SHP77 (cell line): ENCODE data around the gene PIP5K1C.

ENCODE experiments used
- DNase-seq, 2 experiments: peaks; one replicate each; lab custom pipeline; 2025; lab: John Stamatoyannopoulos, UW

Gene PIP5K1C, protein sequence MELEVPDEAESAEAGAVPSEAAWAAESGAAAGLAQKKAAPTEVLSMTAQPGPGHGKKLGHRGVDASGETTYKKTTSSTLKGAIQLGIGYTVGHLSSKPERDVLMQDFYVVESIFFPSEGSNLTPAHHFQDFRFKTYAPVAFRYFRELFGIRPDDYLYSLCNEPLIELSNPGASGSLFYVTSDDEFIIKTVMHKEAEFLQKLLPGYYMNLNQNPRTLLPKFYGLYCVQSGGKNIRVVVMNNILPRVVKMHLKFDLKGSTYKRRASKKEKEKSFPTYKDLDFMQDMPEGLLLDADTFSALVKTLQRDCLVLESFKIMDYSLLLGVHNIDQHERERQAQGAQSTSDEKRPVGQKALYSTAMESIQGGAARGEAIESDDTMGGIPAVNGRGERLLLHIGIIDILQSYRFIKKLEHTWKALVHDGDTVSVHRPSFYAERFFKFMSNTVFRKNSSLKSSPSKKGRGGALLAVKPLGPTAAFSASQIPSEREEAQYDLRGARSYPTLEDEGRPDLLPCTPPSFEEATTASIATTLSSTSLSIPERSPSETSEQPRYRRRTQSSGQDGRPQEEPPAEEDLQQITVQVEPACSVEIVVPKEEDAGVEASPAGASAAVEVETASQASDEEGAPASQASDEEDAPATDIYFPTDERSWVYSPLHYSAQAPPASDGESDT

DNA sequence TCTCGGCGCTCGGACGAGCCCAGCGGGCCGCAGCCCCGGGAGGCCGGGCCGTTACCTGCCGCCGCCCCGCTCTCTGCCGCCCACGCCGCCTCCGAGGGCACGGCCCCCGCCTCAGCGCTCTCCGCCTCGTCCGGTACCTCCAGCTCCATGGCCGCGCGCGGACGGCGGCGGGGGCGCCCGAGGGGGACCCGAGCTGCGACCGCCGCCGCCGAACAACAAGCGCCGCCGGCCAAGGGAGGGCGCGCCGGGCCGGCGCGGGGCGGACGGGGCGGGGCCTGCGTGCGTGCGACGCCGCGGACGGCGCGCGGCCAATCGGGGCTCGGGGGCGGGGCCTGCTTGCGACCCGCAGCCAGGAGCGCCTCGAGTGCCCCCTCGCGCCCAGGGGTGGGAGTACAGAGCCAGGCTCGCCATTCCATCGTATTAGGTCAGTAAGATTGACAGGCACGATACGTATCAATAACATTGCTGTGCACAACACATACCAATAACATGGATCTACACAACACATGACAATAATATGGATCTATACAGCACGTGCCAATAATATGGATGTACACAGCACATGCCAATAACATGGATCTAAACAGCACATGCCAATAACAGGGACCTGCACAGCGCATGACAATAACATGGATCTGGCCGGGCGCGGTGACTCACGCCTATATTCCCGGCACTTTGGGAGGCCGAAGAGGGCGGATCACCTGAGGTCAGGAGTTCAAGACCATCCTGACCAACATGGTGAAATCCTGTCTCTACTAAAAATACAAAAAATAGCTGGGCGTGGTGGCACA is at the start of gene PIP5K1C:
Gene PIP5K1C, minus strand, starts transcription at position 227 of the 791 bp plus-strand sequence. Its CDS starts 78 bp downstream, at position 149.
- DNase-seq, result peak; percentile 76 to 80

DNA sequence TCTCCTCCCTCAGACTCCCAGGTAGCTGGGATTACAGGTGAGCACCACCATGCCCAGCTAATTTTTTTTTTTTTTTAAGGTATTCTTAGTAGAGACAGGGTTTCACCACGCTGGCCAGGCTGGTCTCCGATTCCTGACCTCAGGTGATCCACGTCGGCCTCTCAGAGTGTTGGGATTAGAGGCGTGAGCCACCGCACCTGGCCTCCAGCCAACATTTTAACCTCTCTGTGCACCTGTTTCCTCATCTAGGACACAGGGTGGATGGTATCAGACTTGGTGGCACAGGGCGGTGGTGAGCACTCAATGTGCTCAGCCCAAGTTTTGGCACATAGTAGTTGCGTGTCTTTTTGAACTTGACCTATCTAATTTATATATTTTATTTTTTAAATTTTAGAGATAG is 48.7 kb upstream of the PIP5K1C start:
- DNase-seq, result peak; percentile 8 to 14

DNA sequence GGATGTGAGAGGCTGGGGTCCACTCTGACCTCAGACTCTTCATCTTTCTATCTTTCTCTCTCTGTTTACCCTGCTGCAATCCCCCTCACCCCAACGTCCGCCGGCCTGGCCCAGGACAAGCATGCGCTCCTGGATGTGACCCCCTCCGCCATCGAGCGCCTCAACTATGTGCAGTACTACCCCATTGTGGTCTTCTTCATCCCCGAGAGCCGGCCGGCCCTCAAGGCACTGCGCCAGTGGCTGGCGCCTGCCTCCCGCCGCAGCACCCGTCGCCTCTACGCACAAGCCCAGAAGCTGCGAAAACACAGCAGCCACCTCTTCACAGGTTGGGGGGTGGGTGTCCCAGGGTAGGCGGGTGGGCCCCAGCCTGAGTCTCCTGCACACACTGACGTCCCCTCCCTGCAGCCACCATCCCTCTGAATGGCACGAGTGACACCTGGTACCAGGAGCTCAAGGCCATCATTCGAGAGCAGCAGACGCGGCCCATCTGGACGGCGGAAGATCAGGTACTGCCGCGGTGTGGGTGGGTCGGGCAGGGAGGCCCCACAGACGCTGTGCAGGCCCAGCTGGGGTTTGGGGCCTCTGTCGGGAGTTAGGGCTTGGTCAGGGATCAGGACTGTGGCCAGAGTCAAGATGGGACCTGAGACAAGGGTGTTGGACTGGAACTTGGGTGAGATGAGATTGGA is 46.2 kb upstream of the PIP5K1C start:
- no peak for DNase-seq

DNA sequence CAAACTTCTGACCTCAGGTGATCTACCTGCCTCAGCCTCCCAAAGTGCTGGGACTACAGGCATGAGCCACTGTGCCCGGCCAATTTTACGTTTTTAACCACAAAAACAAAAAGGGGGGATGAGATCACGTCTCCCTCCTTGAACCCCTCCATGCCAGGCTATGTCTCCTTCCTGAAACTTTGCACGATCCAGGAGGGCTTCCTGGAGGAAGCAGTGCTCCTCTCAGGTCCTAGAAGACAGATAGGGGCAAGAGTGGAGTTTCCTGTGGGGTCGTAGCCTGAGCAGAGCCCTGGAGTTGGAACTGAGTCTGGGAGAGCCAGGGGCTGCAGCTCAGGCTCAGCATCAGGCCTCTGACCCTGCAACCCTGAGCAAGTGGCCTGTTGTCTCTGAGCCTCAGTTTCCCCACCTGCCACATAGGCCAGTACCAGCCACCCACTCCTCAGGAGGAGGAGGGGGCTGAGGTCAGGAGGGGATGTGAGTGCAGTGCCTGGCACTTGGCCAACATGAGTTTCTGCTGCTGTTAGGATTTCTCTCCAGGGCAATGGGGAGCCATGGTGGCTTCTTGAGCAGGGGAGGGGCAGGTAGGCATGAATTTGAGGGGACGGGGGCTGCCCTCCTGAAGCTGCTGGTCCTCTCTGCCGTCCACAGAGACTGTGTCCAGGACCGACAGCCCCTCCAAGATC is 45.2 kb upstream of the PIP5K1C start:
- no peak for DNase-seq

DNA sequence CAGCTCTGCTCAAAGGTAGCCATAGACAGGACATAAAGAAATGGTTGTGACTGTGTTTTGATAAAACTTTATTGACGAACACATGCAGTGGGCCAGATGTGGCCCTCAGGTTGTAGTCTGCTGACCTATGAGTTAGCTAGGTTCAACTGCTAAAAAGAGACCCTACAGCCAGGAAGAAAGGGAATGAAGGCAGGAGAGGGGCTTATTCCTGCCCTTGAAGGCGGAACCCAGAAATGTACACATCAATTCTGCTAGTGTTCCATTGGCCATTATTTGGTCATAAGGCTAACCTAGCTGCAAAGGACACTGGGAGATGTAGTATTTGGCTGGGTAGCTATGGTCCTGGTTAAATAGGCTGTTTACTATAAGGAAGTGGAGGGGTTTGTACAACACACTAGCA is 43.2 kb upstream of the PIP5K1C start:
- no peak for DNase-seq

DNA sequence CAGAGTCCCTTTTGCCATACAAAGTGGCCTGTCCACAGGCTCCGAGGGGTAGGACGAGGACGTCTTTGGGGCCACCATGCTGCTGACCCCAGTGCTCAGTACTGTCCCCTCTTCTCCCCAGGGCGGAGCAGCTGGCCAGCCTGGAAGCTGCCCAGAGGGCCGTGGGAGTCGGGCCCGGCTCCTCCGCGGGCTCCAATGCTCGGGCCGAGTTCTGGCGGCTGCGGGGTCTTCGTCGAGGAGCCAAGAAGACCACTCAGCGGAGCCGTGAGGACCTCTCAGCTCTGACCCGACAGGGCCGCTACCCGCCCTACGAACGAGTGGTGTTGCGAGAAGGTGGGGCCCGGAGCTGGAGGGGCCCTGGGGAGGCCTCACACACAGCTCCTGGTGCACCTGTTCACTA is 40.2 kb upstream of the PIP5K1C start:
- no peak for DNase-seq

DNA sequence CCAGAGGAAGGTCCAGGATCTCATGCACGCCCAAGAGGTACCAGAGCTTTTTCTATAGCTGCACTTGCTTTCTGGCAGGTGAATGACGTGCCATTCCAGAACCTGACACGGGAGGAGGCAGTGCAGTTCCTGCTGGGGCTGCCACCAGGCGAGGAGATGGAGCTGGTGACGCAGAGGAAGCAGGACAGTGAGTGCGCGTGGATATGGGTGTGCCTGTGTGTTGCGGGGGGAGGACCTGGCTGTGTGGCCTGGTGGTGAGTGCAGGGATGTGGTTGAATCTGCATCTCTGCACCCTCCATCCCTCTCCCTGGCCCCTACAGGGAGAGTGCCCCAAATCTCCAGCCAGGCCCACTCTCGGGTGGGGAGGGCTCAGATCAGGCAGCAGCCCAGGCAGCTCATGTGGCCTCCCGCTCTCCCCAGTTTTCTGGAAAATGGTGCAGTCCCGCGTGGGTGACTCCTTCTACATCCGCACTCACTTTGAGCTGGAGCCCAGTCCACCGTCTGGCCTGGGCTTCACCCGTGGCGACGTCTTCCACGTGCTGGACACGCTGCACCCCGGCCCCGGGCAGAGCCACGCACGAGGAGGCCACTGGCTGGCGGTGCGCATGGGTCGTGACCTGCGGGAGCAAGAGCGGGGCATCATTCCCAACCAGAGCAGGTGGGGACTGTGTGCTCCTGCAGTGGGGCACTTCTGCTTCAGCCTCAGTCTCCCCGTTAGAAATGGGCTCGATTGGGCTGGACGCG is 38.4 kb upstream of the PIP5K1C start:
- no peak for DNase-seq

DNA sequence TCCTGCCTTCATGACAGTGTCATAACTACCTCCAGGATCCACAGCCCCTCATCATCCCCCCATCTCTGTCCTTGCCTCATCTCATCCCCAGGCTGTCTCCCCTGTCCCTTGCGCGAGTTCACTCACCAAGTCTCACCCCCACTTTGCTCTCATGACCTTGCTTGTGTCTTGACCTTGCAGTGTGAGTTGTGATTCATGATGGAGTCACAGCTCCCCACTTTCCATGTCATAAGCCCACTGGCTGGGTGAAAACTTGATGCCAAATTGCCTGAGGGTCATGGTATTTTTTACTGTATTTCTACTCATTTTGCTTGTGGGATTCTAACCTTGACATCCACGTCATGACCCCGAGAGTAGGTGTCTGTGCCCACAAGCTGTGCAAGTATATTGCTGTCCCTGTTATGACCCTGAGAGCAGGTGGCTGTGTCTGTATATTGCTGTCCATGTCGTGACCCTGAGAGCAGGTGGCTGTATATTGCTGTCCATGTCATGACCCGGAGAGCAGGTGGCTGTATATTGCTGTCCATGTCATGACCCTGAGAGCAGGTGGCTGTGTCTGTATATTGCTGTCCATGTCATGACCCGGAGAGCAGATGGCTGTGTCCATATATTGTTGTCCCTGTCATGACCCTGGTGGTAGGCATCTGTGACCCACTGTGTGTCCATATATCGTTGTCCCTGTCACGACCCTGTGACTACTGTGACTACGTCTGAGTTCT is 37.4 kb upstream of the PIP5K1C start:
- DNase-seq, result no peak

DNA sequence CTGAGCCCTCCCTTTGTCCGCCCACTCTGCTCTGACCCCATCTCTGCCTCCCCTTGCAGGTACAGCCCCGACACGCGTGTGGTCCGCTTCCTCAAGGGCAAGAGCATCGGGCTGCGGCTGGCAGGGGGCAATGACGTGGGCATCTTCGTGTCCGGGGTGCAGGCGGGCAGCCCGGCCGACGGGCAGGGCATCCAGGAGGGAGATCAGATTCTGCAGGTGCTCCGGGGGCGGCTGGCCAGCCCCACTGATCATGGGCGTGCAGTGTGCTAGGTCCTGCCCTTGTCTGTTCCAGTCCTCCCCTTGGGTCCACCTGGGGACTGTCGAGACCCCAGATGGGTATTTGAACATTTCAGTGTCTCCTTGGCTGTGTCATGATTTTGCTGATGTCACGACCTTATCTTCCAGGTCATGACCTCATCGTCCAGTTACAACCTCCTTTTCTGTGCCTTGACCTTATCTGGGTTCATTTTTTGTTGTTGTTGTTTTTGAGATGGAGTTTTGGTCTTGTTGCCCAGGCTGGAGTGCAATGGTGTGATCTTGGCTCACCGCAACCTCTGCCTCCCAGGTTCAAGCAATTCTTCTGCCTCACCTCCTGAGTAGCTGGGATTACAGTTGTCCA is 35.9 kb upstream of the PIP5K1C start:
- DNase-seq, result no peak

DNA sequence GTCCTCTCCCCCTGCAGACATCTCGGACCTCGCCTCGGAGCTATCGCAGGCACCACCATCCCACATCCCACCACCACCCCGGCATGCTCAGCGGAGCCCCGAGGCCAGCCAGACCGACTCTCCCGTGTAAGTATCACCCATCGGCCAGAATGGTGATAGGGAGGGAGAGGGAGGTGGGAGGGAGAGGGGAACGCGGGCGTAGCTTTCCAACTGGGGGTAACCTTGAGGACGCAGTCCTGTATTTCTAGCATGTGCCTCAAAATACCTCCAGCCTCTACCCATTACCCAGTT is 34.0 kb upstream of the PIP5K1C start:
- DNase-seq, result no peak

DNA sequence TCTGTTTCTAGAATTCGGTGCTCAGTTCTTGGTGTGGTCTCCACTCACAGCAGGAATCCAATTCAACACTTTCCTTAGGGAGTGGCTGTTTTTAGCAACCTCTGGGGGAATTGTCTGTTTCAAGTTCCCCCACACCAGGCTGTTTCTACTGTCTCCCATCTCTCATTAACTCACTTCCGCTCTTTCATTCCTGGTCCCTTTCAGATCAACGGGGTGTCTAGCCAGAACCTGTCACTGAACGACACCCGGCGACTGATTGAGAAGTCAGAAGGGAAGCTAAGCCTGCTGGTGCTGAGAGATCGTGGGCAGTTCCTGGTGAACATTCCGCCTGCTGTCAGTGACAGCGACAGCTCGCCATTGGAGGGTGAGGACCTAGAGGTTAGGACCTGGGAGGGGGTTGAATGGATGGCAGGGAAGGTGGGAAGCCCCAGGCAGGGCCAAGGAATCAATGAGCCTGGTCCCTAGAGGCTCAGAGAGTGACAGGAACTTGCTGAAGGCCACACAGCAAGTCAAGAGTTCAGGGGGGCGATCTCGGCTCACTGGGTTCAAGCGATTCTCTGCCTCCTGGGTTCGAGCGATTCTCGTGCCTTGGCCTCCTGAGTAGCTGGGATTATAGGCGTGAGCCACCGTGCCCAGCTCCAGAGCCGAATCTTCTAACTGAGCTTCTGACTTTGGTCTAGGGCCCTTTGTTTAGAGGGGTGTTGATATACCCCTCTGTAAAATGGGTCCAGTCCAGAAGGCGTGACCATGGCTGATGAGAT is 33.5 kb upstream of the PIP5K1C start:
- no peak for DNase-seq

DNA sequence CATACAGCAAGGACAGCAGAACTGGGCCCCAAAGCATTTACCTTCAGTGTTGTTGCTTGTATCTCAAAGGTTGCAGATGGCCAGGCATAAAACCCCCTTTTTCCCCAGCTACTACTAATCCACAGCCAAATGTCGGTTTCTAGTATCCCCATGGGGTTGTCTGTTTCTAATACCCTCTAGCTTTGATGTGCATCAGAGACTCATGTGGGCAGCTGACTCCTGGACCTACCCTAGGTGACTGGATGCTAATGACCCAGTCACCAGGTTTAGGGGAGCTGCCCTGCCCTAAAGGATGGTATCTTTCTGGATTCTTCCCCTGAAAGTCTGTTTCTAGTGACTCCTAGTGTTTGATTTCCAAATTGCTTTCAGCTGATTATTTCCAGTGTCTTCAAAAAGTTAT is 31.8 kb upstream of the PIP5K1C start:
- DNase-seq, result no peak

DNA sequence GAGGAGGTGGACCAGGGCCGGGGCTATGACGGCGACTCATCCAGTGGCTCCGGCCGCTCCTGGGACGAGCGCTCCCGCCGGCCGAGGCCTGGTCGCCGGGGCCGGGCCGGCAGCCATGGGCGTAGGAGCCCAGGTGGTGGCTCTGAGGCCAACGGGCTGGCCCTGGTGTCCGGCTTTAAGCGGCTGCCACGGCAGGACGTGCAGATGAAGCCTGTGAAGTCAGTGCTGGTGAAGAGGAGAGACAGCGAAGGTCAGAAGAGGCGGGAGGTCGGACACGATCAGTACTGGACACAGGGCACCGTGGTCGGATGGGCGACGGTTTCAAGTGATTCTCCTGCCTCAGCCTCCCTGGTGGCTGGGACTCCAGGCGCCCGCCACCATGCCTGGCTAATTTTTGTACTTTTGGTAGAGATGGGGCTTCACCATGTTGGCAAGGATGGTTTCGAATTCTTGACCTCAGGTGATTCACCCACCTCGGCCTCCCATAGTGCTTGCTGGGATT is 30.2 kb upstream of the PIP5K1C start:
- DNase-seq, result no peak

DNA sequence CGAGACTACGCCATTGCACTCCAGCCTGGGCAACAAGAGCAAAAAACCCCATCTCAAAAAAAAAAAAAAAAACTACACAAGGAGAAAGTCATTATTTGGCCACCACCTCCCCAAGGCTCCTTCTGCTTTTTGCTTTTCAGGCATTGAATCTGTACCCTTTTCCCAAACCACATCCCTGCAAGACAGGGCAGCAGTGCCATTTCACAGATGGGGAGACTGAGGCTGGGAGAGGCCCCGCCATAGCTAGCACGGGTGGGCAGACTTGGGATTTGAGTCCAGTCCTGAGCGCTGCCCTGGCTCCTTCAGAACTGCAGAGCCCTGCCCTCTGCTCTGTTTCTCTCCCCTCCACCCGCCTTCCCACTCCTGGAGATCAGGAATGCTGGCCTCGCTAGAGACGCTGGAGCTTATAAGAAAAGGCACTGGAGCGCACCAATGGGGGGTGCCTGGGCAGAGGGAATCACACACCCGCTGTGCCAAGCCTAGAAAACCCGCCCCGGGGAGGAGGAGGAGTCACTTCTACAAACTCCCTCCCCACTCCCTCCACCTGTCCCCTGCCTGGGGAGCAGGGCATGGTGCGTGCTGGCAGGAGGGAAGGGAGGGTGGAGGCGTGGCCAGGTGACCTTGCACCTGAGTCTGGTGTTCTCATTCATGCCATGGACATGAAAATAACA is 25.5 kb upstream of the PIP5K1C start:
- DNase-seq, result no peak

DNA sequence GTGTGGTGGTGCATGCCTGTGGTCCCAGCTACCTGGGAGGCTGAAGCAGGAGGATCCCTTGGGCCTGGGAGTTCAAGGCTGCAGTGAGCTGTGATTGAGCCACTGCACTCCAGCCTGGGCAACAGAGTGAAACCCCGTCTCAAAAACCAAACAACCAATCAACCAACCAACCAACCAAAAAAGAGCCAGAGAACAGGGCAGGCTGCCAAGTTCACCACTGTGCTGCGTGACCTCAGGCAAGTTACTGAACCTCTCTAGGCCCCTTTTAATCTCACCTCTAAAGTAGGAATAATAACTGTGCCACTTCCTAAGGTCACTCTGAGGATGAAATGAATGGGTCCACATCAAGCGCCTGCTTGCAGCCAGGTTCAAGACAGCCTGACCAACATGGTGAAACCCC is 24.9 kb upstream of the PIP5K1C start:
- no peak for DNase-seq

DNA sequence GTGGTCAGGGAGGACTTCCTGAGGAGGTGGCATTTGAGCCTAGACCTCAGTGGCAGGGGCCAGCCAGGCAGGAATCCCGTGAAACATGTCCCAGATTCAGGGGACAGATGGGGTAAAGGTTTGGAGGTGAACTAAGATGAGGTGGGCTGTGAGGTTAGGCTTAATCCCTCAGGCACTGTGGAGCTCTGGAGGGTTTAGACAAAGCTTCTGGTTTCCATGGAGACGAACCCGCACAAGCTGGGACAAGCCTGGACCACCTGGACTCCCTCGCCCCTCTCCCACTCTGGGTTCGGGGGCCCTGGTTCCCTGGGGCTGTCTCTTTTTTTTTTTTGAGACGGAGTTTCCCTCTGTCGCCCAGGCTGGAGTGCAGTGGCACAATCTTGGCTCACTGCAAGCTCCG is 23.6 kb upstream of the PIP5K1C start:
- DNase-seq, result no peak

DNA sequence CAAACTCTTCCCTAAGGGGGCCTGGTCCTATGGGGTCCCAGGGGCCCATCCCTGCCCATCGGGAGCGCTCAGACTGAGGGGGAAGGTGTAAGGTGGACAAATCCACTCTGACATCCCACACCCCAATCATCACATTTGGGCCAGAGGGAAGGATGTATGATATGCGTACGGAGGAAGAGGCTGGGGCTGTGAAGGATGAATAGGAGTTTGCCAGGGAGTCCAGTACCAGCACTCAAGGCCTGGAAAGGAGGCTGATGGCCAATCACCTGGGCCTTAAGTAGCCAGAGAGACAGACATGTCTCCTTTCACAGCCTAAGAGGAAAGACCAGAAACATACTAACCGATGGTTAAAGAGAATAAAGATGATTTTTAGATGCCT is 22.8 kb upstream of the PIP5K1C start:
- DNase-seq, result no peak

DNA sequence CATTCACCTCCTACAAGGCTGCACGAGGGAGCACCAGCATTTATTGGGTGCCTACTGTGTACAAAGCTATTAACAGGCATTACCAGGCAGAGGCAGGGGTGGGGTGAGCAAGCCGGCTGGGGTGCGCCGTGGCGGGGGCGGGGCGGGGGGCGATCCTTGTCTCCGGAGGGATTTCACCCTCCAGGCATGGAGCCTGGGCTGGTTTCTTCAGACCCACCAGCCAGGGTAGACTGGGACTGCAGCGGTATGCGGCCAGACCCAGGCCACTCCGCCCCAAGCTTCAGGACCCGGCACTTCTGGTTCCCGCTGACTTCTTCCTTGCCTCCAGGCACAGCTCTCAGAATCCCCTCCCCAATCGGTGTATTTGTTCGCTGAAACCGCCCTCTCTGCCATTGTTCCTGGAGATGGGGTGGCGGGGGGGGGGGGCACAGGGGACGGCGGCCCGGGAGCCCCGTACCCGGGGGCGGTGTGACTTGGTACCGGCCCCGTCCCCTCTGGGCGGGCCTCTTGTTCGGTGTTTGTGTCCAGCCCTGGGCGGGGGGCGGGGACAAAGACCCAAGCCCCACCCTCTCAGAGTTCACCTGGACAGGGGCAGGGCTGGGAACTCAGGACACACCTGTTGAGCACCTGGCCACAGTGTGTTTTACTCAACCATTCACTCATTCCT is 22.3 kb upstream of the PIP5K1C start:
- no peak for DNase-seq
